HG03135 (cell line): ENCODE results near the gene DTWD2.
"Not testable (repeated sequence)": the region's sequence is repeated elsewhere in the genome, so short reads cannot be mapped to it uniquely, and the experiment has no call there.

Source experiments
- ATAC-seq: cut with Tn5 transposase; IDR thresholded peaks from one replicate; pipeline ENCODE4 v1.9.1; 2021; ENCODE audit warnings: mild to moderate bottlenecking, moderate library complexity; ENCODE audit not compliant: unreplicated experiment

Gene DTWD2

GRCh38 chr5:118882666-118883065 lies 105.7 kb downstream of the DTWD2 start:
- no peak for ATAC-seq

GRCh38 chr5:118876852-118877251 lies 111.5 kb downstream of the DTWD2 start:
- ATAC-seq: not testable (repeated sequence)

- ATAC-seq: no peak
These were observed 113.2 kb downstream of the DTWD2 start for GRCh38 chr5:118875131-118875530.

GRCh38 chr5:118873417-118873816 lies 114.9 kb downstream of the DTWD2 start:
- no peak for ATAC-seq

- ATAC-seq: no peak
These were observed 125.0 kb downstream of the DTWD2 start for GRCh38 chr5:118863345-118863744.

GRCh38 chr5:118862596-118862995 lies 125.8 kb downstream of the DTWD2 start:
- ATAC-seq: no peak

- ATAC-seq: no peak
These were observed 130.6 kb downstream of the DTWD2 start for GRCh38 chr5:118857700-118858099.

- no peak for ATAC-seq
These were observed 133.5 kb downstream of the DTWD2 start for GRCh38 chr5:118854819-118855218.

- ATAC-seq: not testable (repeated sequence)
These were observed 136.6 kb downstream of the DTWD2 start for GRCh38 chr5:118851785-118852184.

GRCh38 chr5:118849507-118849906 lies 138.8 kb downstream of the DTWD2 start:
- ATAC-seq: not testable (repeated sequence)

GRCh38 chr5:118844351-118844750 lies 144.0 kb downstream of the DTWD2 start:
- ATAC-seq: no peak

GRCh38 chr5:118834710-118835109 lies 153.6 kb downstream of the DTWD2 start:
- ATAC-seq: no peak

- ATAC-seq: no peak
These were observed 155.4 kb downstream of the DTWD2 start for GRCh38 chr5:118832974-118833373.

- ATAC-seq: no peak
These were observed 163.1 kb downstream of the DTWD2 start for GRCh38 chr5:118825226-118825625.

- ATAC-seq: no peak
These were observed 169.7 kb downstream of the DTWD2 start for GRCh38 chr5:118818604-118819003.

- no peak for ATAC-seq
These were observed 179.9 kb downstream of the DTWD2 start for GRCh38 chr5:118808441-118808840.

- ATAC-seq: no peak
These were observed 181.8 kb downstream of the DTWD2 start for GRCh38 chr5:118806571-118806970.

GRCh38 chr5:118802335-118802734 lies 186.0 kb downstream of the DTWD2 start:
- no peak for ATAC-seq

- no peak for ATAC-seq
These were observed 192.3 kb downstream of the DTWD2 start for GRCh38 chr5:118796081-118796480.

- no peak for ATAC-seq
These were observed 194.1 kb downstream of the DTWD2 start for GRCh38 chr5:118794281-118794680.

- no peak for ATAC-seq
These were observed 194.7 kb downstream of the DTWD2 start for GRCh38 chr5:118793652-118794051.

GRCh38 chr5:118793091-118793490 lies 195.3 kb downstream of the DTWD2 start:
- no peak for ATAC-seq

- ATAC-seq: peak; percentile 99
These were observed 196.2 kb downstream of the DTWD2 start for GRCh38 chr5:118791926-118792734.
